Eye (tissue), 1 donor: ENCODE results near the gene CCDC78.

Source experiments
- DNase-seq: peaks from one replicate; pipeline ENCODE4 v3.0.0-alpha.2; 2015

Gene CCDC78

DNA sequence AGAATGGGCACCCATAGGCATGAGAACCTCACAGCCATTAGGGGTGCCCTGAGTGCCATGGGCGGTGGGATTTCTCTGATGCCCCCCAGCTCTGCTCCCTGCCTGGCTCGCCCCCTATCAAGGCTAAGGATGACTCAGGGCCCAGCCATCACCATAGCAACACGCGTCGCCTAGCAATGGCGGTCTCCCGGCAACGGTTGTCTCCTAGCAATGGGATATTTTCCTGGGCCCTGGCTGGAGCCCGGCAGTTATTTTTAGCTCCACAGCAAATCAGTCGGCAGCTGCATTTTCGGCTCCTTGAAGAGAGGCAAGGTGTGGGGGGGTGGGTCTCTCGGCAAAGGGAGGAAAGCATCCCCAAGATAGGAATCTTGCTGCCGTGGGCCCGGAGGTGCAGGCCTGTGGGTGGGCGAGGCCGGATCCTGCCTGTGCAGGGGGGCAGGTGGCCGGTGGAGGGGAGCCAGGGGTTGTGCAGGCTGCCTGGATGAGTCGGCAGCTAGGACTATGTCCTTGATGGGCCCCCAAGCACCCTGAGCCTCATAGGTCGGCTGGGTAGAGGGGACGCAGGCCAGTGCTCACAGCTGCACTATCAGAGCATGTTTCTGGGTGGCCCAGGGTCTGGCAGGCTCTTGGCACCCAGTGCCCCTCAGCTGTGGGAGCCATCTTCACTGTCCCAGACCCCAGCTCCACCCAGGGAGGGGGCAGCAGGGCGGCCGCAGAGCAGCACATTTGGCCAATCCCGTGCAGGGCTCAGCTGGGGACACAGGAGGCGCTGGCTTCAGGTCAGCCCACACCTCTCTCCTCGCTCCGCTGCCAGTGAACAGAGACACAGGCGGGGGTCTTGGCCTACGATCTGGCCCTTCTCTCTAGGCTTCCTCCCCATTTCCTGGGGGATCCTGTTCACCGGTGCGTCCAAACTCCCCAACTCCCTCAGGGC is 16.4 kb downstream of the CCDC78 start:
- peak; percentile 97 for DNase-seq

DNA sequence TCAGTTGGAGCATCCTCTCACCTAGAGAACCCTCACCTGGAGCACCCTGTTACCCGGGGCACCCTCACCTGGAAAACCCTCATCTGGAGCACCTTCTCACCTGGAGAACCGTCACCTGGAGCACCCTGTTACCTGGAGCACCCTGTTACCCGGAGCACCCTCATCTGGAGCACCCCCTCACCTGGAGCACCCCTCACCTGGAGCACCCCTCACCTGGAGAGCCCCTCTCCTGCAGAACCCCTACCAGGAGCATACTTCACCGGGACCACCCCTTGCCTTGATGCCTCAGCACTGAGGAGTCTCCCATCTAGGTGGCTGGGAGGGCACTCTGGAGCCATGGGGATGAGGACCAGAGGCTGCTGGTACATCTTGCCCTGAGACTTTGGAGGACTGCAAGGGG is 17.3 kb downstream of the CCDC78 start:
- DNase-seq = no peak

DNA sequence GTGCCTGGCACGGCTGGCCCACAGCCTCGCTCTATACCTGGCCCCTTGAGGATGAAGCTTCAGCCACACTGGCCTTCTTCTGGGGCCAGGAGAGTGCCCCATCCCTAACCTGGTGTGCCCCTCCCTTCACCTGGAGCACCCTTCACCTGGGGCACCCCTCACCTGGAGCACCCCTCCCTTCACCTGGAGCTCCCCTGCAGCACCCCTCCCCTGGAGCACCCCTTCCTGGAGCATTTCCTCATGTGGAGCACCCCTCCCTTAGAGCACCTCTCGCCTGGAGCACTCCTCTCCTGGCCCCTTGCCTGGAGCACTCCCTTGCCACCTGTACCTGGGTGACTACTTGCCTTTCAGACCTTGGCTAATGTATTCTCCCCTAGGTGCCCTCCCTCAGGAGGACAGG is 18.2 kb downstream of the CCDC78 start:
- no peak for DNase-seq

DNA sequence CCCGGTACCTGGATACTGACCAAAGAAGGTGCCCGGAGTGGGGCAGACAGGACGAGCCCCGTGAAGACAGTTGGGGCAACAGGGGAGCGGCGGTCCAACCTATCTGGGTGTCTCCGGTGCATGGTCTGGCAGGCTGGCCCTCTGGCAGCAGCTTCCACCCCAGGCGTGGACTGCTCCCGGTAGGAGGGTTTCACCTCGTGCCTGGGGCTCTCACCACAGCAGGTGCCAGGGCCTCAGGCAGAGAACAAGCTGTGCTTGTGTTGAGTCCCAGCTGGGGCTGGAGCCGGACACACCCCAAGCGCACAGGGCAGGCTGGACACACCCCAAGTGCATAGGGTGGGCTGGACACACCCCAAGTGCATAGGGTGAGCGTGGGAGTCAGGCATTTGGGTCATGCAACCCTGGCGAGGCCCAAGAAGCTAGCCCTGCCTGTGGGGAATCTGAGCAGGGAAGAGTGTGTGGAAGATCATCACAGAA is 19.1 kb downstream of the CCDC78 start:
- DNase-seq = no peak

DNA sequence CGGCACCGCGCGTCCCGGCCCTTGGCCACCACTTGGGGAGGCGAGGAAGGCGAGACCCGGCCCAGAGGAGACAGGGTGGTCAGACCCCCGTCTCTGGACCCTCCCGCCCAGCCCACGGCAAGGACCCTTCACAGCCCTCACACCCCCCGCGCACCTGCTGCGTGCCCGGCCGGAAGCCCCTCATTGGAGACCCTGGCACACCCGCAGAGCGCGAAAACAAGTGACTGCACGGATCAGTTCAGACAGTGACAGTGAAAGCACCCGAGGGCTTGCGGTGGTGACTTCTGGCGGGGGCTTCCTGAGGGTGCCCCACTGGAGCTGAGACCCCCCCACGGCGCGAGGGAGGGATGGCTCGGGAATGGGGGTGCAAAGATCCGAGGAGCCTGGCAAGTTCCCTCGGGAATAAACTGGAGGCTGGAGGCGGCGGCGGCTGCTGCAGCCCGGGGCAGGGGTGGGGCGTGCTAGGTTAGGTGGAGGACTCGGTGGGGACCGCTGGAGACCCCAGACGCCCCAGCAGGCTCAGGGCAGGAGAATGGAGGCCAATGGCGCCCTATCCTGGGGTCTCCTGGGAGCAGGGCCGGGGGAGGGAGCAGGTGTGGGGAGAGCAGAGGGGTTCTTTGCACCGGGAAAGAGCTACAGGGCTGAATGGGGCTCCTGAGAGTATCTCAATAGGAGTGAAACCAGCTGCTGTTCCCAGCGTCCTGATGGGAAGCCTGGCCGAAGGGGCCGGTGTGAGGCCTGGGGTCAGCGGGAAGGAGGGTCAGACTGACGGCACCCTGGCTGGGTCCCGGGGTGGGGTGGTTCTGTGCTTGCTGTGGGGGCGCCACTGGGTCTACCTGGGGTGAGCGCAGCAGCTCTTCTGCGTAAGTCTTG is 19.8 kb downstream of the CCDC78 start:
- DNase-seq = peak; percentile 70

DNA sequence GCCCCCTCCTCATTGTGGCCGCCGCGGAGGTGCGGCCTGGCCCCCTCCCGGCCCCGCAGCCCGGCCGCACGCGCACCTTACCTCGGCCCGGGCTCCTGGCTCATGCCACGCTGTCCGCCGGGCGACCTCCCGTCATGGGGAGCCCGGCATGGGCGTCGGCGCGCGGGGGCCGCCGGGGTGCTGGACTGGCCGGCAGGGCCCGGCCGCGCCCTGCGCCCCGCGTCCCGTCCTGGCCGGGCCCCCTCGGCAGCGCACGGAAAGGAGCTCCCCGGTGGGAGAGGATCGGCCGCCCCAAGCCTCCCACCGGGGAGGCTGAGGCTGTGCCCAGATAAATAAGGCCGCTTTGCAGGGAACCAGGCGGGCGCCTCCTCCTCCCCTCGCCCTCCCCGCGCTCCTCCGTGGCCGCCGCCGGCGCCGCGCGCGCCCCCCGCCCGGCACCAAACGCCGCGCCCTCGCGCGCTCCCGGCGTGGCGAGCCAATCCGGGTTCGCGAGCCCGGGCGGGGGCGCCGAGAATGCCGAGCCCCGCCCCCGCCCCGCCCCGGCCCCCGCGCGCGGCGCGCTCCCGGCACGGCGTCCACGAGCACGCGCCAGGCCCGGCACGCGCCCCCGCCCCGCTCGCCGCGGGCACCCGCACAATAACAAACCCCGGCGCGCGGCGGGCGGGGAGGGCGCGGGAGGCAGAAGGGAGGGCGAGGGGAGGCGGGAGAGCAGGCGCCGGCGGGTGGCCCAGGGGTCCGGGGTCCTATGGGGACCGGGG is 20.6 kb downstream of the CCDC78 start, which contains the start of gene FBXL16:
FBXL16 (minus strand) TSS at position 371 of the 758 bp plus-strand sequence. CDS start 8,396 bp downstream, outside the sequence.
- DNase-seq = peak; percentile 69

DNA sequence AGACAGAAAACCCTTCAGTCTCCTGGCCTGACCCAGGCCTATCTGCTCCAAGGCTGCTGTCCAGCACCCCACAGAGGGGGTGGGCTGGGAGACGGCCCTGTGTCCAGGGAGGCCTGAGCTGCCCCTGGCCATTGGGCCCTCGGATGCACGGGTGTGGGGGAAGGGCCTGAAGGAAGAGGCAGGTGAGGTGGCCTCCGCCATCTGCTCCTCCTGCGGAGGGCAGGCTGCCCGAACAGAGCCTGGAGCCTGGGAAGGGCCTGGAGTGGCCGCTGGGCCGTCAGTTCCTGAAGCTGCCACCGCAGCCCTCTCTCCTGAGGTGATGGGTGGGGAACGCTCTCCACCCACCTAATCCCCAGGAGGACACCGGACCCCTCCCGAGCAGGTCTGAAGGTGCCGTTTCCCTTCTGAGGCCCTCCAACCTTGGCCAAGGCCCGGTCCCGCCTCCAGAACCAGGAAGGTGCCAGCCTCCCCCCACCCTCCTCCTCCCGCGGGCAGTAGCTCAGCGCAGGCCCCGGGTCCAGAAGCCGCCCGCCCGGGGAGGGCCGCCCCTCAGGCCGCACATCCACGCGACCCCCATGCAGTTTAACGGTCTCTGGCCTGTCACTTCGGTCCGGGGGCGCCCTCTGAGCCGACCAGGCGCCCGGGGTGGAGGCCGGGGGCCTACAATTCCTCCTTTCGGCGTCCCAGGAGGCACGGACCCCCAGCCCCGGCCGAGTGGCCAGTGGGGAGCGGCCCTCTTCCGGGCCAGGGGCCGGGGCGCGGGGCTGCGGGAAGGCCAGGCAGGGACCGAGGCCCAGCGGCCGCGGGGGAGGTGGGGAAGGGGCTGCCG is 21.5 kb downstream of the CCDC78 start:
- no peak for DNase-seq

DNA sequence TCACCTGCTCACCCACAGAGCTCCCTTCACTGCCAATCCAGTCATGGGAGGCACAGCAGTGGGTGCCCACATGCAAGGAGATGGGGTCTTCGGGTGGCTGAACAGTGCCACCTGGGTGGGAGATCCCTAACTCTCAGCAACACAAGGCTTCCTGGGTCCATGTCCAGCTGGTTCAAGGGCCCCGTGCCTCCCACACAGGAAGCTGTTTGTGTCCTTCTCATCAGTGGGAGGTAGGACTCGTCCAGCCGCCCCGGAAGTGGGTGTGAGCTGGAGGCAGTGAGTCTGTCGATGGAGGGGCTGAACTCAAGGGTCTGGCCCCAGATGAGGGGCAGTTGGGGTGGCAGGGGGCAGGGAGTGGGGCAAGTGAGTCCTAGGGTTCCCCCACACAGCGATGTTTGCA is 22.2 kb downstream of the CCDC78 start:
- no peak for DNase-seq

DNA sequence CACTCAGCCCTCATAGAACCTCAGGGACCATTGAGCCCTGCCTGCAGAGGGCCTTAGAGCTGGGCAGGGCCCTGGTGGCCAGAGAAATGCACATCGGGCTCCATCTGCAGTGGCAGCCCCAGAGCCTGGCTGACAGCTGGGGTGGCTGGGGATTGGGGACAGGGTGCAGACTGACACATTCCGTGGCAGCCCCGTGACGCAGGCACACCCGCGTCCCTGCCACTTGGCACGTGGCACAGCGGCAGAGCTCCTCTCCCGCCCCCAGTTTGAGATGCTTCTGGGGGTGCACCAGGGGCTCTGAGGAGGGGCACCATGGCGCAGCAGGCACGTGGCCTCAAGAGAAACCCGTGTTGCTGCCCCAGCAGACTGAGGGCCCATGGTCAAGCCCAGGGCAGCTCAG is 22.8 kb downstream of the CCDC78 start:
- no peak for DNase-seq

DNA sequence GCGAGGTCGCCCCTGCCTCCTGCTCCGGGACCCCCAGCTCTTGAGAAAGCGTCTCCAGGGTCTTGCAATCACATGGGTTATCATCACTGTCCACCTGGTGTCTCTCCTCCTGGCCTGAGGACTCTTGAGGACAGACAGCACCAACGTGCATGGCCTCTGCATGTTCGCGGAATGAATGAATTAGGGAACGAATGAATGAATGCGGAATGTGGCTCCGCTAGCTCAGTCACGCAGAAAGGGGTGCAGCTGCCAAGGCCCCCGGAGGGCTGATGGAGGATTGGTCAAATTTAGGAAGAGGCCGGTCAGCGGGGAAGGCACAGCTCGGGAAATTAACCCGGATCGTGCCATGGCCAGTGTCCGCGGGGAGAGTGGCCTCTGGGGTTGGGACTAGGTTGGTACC is 23.9 kb downstream of the CCDC78 start:
- no peak for DNase-seq

DNA sequence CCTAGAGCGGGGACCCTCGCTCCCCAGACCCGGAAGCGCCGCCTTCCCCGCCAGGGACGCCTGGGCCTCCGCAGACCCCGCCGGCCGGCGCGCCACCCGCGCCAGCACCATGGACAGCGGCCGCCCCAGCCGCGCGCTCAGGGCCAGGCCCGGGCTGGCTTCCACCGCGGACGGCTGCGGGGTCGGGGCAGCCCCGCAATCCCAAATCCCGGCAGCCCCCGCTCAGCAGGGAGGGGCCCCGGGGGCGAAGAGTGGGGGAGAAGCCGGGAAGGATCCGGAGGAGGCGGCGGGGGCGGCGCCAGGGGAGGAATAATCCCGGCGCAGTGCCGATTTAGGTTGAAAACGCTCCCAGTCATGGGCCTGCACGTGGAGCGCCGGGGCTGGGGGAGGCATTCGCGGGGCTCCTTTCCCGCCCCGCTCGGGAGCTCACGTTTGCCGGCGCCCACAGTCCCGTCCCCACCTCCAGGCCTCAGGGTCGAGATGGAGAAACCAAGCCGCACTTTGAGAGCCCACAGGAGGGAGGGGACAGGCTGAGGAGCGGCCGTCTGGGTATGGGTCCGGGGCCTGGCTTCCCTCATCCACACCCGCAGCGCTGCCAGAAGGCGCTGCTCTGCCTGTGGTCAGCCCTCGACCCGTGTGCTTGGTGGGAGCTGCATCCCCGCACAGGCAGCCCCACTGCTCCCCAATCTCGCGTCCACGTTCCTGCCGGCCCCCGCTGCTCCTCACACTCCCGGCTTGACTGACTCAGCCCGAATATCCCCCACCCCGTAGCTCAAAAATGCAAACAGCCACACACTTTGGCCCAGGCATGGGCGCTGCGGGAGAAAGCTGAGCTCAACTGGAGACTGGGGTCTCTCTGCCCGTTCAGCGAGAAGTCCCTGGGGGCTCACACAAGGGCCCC is 25.3 kb downstream of the CCDC78 start:
- DNase-seq = peak; percentile 79

DNA sequence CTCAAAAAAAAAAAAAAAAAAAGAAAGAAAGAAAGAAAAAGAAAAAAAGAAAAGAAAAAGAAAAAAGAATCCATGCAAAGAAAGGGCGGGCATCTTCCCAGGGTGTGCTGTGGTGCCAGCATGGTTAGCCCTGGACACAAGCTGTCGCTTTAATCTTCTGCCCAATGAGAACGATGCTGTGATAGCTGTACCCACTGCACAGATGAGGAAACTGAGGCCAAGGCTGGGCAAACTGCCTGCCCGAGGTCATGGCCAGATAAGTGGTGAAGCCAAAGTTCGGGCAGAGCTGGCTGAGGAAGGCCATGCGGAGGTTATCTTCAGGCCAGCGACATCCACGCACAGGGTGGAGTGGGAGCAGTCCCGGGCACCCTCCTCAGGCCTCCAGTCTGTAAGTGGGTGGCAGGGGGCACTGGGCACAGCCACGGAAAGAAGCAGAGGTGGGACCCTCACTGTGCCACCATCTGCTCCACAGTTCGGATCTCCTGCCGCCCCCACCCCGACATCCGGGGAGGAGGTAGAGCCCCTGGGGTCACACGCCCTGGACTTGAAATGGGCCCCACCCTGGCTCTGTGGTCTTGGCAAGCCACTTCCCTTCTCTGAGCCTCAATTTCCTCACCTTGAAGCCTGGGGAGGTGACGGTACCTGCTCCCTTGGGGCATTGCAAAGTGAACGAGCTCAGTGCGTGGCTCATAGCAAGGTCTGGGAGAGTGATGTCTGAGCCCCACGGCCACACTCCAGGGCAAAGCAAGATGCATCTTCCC is 27.2 kb downstream of the CCDC78 start:
- no peak for DNase-seq

DNA sequence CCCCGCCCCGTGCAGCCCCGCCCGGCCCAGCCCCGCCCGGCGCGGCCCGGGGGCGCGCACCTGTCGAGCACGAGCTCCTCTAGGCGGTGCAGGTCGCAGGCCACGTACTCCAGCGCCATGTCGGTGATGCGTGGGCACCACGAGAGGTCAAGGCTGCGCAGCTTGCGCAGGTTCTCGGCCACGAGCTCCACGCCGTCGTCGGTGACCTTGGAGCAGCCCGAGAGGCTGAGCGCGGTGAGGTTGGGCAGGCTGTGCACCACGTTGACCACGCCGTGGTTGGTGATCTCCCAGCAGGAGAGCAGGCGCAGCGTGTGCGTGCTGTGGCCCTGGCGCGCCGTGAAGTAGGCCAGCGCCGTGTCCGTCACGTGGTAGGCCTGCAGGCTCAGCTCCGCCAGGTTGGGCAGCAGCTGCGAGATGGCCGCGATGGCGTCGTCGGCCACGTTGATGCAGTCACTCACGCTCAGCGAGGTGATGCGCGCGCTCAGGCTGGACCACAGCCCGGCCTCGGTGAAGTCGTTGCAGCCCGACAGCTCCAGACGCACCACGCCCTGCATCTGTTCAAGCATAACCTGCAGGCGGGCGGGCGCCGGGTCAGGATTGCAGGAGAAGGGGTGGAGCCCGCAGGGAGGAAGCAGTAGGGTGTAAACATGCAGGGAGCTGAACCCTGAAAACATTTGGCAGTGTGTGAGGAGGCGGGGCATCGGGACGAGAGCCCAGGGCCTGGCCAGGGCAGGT is 30.7 kb downstream of the CCDC78 start:
- peak; percentile 74 for DNase-seq

DNA sequence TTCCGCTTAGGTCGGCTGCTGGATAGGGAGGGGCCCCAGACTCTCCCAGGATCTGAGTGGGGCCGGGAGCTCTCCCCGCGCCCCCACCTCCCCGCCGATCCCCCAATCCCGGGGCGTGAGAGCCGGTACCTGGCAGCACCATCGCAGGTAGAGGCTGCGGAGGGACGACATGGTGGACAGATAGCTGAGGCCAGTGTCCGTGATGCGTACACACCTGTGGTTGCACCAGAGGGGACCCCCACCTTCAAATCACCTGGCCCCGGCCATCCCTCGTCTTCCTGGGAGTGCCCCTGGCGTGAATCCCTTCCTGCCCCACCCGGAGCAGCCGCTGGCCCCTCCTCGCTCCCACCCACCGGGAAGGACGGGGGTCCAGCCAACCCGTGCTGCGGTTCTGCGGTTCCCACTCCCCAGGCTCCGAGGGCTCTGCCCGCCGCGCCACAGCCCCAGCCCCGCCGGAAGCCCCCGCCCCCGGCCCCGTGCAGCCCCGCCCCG is 31.3 kb downstream of the CCDC78 start:
- DNase-seq = peak; percentile 6

DNA sequence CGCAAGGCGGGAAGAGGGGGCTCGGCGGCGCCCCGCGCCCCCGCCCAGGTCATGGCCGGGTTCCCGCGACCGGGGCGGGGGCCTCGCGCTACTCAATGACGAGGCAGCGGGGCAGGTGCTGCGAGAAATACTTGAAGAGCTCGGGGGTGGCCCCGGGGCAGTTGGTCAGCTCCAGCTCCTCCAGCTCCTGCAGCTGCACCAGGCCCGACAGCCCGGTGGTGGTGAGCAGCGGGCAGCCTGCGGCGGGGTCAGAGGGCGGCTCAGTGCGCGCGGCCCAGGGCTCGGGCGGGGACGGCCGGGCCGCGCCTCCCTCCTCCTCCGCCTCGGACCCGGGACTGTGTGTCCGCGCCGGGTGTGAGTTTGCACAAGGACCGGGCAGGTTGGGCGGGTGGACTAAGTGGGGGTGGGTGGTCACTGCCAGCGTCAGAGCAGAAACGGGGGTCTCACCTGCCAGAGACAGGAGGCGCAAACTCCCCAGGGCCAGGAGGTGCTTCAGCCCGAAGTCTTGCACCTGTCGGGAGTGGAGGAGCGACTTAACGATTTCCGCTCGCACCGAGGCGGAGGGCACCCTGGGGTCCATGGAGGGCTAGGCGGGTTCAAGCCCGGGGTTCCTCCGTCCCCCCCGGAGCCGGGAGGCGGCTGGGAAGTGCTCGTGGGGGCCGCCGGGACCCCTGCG is 31.9 kb downstream of the CCDC78 start:
- DNase-seq = peak; percentile 22

DNA sequence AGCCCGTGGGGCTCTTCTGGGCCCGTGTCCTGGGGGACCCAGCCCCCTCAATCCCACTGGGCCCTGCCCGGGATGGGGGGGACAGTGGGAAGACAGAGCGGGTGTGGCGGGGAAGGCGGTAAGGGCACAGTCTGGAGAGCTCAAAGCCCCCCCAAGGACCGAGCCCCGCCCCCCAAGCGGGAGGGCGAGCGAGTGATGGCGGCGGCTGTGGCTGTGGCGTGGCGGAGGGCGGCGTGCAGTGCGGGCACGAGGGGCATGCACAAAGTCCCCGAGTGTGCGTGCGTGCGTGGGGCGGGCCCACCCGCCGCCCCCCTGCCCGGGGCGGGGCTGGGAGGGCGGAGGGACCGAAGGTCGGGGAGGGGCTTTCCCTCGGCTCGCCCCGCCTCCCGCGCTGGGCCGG is 32.5 kb downstream of the CCDC78 start:
- DNase-seq = no peak

DNA sequence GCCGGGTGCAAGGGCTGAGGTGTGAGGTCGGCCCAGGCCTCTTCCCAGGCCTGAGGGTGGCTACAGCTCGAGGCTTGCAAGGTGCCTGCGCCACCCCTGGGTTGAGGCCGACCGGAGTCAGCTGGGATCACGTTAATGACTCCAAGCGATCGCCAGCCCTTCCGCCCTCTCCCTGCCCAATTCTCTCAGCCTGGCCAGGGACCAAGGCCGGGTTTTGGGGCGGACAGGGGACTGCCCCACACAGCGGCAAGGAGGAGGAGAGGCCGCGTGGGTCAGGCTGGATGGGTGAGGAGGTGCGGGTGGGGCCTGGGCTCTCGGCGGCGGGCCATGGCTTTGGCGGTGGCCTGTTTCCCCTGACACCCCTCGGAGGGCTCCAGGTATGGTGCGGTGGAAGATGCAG is 32.9 kb downstream of the CCDC78 start:
- DNase-seq = no peak

DNA sequence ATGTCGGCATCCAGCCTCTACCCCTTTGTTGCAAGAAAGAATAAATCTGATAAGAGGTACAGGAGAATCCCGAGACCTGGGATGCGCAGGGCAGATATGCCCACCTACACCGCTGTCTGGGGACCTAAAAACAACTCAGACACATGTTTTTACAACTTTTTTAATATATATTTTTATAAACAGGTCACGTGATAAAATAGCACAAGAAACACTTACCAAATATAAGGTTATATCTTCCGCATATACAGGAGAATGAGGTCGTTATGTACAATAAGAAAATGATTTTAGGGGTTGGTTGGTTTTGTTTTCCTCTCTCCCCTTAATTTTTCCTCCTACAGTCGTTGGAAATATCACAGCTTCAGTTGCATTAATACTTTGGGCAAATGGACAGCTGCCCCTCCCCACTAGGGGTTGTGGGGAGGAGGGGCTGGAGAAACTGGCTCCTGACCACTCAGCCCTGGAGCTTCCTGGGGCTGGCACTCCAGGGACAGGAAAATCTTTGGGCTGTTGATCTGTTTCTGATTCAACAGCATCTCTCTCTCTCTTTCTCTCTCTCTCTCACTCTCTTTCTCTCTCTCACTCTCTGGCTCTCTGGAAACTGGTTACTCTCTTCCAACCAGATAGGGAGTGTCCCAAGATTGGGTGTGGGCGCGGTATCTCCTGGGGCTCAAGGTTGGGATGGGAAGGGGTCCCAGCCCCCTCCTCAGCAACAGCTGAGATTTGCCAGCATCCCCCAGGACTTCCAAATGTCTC is 33.7 kb downstream of the CCDC78 start:
- DNase-seq = no peak
